Lung (tissue), 12 donors: ENCODE results near the gene BCR. TPM values are rescaled to one million over a fixed set of nuclear protein-coding genes. Genes with fewer than 3 reads are reported as not detected.

Experiments
- ATAC-seq: fragments of 200-7000 bp; cut with Tn5 transposase; one replicate; pipeline ENCODE4 v1.9.1; 2020; ENCODE audit warnings: moderate number of reproducible peaks; ENCODE audit not compliant: insufficient read depth, low FRiP score
- DNase-seq, 3 donors: peaks; one replicate each; pipeline ENCODE4 v3.0.0-alpha.2; 2013 to 2017
- H3K27ac ChIP-seq, 2 donors: one replicate each; pipeline ENCODE4 v1.5.1; 2013; ENCODE audit warnings: mild to moderate bottlenecking in 2 of 2, moderate library complexity in 2 of 2, control low read depth in 1 of 2, inconsistent platforms in 1 of 2, low read depth in 1 of 2, low read length in 1 of 2
- H3K27me3 ChIP-seq, 3 donors: one replicate each; pipeline ENCODE4 v1.5.1; 2013; ENCODE audit warnings: low read length in 2 of 3; ENCODE audit not compliant: control insufficient read depth in 3 of 3, insufficient read depth in 3 of 3
- H3K36me3 ChIP-seq, 4 donors: one replicate each; pipeline ENCODE4 v1.5.1; 2013; ENCODE audit warnings: low read length in 4 of 4, mild to moderate bottlenecking in 1 of 4, moderate library complexity in 1 of 4; ENCODE audit not compliant: control insufficient read depth in 4 of 4, insufficient read depth in 4 of 4
- H3K4me1 ChIP-seq, 5 donors: one replicate each; pipeline ENCODE4 v1.5.1; 2013; ENCODE audit warnings: low read length in 5 of 5, mild to moderate bottlenecking in 2 of 5, moderate library complexity in 1 of 5; ENCODE audit not compliant: control insufficient read depth in 5 of 5, insufficient read depth in 5 of 5
- H3K4me3 ChIP-seq: one replicate; pipeline ENCODE4 v1.5.1; 2013; ENCODE audit warnings: mild to moderate bottlenecking, control low read depth, moderate library complexity
- H3K9ac ChIP-seq, 2 donors: one replicate each; pipeline ENCODE4 v1.5.1; 2013; ENCODE audit warnings: low read length in 2 of 2, control low read depth in 1 of 2; ENCODE audit not compliant: insufficient read depth in 1 of 2
- H3K9me3 ChIP-seq, 4 donors: one replicate each; pipeline ENCODE4 v1.5.1; 2013; ENCODE audit warnings: low read length in 3 of 4, mild to moderate bottlenecking in 1 of 4, moderate library complexity in 1 of 4; ENCODE audit not compliant: control insufficient read depth in 4 of 4, insufficient read depth in 3 of 4
- CTCF ChIP-seq: IDR thresholded peaks from 2 replicates; pipeline ENCODE4 v1.5.1; 2012; ENCODE audit warnings: mild to moderate bottlenecking; ENCODE audit errors: control extremely low read depth, extremely low read depth
- WGBS, 2 donors: extraction: QIAGEN DNeasy Blood & Tissue Kit; methylation state at CpG; one replicate each; pipeline ENCODE4 v1.1.7; 2013; 5-methylcytosine and 5-hydroxymethylcytosine counted together
- polyA plus RNA-seq, 2 donors: library from polyadenylated mRNA; stranded (reverse); fragments of 200-250 nt; gene quantifications; one replicate each; pipeline ENCODE4 v1.2.1, GENCODE V29; 2013
- total RNA-seq, 2 donors: library from RNA; depleted of rRNA in 1 of 2; stranded (reverse); fragments of >200 nt in 1 of 2; gene quantifications; one replicate each; pipeline ENCODE4 v1.2.1, GENCODE V29; 2014 to 2021
- donor health status: control.
- donor health status: control.
- donor health status: Bipolar disorder and iron deficiency.
- donor health status: healthy.
- donor health status: DM: yes; HTN: yes; CAD: no.

The BCR gene
- total and polyA plus RNA-seq, 4 donors: 21.8 to 67.3 (median 31.8) TPM

DNA sequence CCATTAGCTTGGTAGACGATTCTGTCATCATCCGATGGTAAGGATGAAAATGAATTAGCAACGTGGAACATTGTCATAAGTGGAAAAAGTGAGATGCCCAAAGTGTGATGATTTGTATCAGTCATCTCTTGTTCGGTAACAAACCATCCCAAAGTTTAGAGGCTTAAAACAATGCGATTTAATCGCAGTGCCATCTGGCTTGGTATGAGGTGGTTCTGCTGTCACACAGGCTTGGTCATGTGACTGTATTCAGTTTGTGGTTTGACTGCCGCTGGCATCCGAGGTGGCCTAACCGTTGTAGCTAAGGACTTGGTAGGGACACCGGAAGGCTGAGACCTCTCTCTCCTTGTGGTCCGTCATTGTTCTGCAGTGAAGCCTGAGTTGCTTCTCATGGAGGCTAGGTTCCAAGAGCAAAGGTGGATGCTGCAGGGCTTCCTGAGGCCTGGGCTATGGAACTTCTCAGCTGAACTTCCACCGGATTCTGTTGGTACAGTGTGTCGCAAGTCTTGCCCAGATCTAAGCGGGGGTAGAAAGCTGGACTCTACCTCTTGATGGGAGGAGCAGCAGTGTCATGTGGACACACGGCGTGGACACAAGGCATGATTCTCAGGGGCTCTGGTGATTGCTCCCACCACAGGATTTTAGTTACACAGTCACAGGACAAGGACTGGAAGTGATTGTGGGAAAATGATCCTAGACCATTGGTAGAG, 36.3 kb downstream of the BCR start:
- no peaks in the 10 kb centered on the region for H3K27me3 ChIP-seq
- no peak for DNase-seq
- no peak overlapping the region for H3K4me3 ChIP-seq
- no peaks in the 10 kb centered on the region for H3K36me3 ChIP-seq
- H3K9me3 ChIP-seq: no peaks in the 10 kb centered on the region
- ATAC-seq: no peak
- H3K27ac ChIP-seq: peak overlapping the region in 1 of 2 donors; percentile 28
- peaks cover 5 to 59% (median 40%) of the 10 kb centered on the region in 5 donors for H3K4me1 ChIP-seq
- no peak for TF ChIP-seq CTCF
- no peak overlapping the region for H3K9ac ChIP-seq
- 22 to 64% methylated on average over 16 of the region's 16 CpGs for WGBS, 2 donors

- DNase-seq: peak in 1 of 3 donors; percentile 27
- Histone ChIP-seq H3K9ac (no peak overlapping the region), H3K36me3 (no peaks in the 10 kb centered on the region), H3K27ac (peak overlapping the region in 1 of 2 donors; percentile 90), H3K4me1 (peaks cover 5 to 62% (median 40%) of the 10 kb centered on the region in 5 donors), H3K27me3 (no peaks in the 10 kb centered on the region), H3K4me3 (no peak overlapping the region), H3K9me3 (no peaks in the 10 kb centered on the region)
- no peak for ATAC-seq
- no peak for TF ChIP-seq CTCF
- WGBS, 2 donors: 49 to 69% methylated on average over 16 of the region's 16 CpGs
These were observed 37.1 kb downstream of the BCR start for GRCh38 chr22:23217171-23218052.

DNA sequence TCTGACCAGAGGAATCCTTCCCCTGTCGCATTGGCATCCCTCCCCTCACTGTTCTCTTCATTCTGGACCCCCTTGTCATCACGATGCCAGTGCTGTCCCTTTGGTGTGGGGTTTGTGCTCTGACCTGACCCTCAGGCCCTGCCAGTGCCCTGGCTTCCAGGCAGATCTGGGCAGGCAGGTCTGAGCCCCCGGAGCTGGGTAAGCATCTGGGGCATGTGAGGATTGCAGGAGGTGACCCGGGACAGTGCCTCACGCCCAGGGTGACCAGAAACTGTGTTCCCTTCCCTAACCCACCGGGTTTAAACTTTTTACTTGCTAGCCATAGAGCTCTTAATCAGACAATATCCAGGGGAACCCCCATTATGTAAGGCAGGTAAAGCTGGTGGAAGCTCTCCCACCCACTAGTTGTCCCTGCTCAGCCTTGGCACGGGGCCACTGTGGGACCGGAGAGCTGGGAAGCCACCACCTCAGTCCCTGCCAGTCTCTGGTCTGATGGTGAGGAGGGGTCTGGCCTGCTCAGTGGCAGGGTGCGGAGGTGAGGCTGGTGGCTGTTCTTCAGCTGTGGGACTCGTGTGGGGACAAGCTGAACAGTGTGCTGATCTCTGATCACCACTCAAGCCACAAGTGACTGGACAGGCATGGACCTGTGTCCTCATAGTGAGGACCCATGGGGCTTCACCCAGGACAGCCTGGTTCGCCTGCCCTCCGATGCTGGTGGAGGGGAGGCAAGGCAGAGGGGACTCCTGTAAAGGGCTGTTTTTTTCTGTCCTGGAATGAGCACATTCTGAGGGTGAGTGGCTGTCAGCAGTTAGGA, 38.0 kb downstream of the BCR start:
- Histone ChIP-seq H3K9me3 (no peaks in the 10 kb centered on the region), H3K9ac (no peak overlapping the region), H3K27ac (peak overlapping the region in 1 of 2 donors; percentile 90), H3K36me3 (no peaks in the 10 kb centered on the region), H3K4me3 (no peak overlapping the region), H3K27me3 (no peaks in the 10 kb centered on the region), H3K4me1 (peaks cover 5 to 66% (median 44%) of the 10 kb centered on the region in 5 donors)
- ATAC-seq: no peak
- no peak for TF ChIP-seq CTCF
- 40 to 50% methylated on average over 12 of the region's 12 CpGs for WGBS, 2 donors
- no peak for DNase-seq
